Endodermal cell (in vitro differentiated cells): Measurements from ENCODE around the gene DNMT3A. TPM values are rescaled to one million over a fixed set of nuclear protein-coding genes. Genes with fewer than 3 reads are reported as not detected.

Experiments
- DNase-seq: peaks from one replicate; pipeline ENCODE4 v3.0.0-alpha.2; 2017
- H3K27ac ChIP-seq: 2 replicates; pipeline ENCODE4 v1.5.1; 2013; ENCODE audit warnings: mild to moderate bottlenecking, low read depth, low read length, moderate library complexity
- H3K27me3 ChIP-seq: 2 replicates; pipeline ENCODE4 v1.6.1; 2013; ENCODE audit warnings: mild to moderate bottlenecking, low read length, moderate library complexity; ENCODE audit not compliant: insufficient read depth, control insufficient read depth, poor library complexity, severe bottlenecking
- H3K36me3 ChIP-seq: 2 replicates; pipeline ENCODE4 v1.7.0; 2013; ENCODE audit warnings: mild to moderate bottlenecking, low read length, moderate library complexity; ENCODE audit not compliant: control insufficient read depth, insufficient read depth
- H3K4me1 ChIP-seq: one replicate; pipeline ENCODE4 v1.7.0; 2013; ENCODE audit warnings: low read length; ENCODE audit not compliant: control insufficient read depth, insufficient read depth
- H3K4me3 ChIP-seq: 2 replicates; pipeline ENCODE4 v1.5.1; 2013; ENCODE audit warnings: mild to moderate bottlenecking, low read length, moderate library complexity
- H3K9ac ChIP-seq: 2 replicates; pipeline ENCODE4 v1.6.1; 2013; ENCODE audit warnings: mild to moderate bottlenecking, low read length, moderate library complexity; ENCODE audit not compliant: poor library complexity, severe bottlenecking; ENCODE audit errors: extremely low read depth
- H3K9me3 ChIP-seq: 2 replicates; pipeline ENCODE4 v1.6.1; 2013; ENCODE audit warnings: mild to moderate bottlenecking, low read length, moderate library complexity; ENCODE audit not compliant: control insufficient read depth
- H3K27ac Mint-ChIP-seq: 2 replicates; pipeline ENCODE4 v1.8.0; 2020; ENCODE audit warnings: mixed read lengths
- H3K27me3 Mint-ChIP-seq: 2 replicates; pipeline ENCODE4 v1.8.0; 2021; ENCODE audit warnings: mild to moderate bottlenecking, mixed read lengths; ENCODE audit not compliant: insufficient read depth
- H3K36me3 Mint-ChIP-seq: 2 replicates; pipeline ENCODE4 v1.8.0; 2020; ENCODE audit warnings: low read depth, mixed read lengths
- H3K4me1 Mint-ChIP-seq: 2 replicates; pipeline ENCODE4 v1.8.0; 2020; ENCODE audit warnings: mixed read lengths
- H3K4me3 Mint-ChIP-seq: 2 replicates; pipeline ENCODE4 v1.8.0; 2020; ENCODE audit warnings: mild to moderate bottlenecking, moderate library complexity, mixed read lengths
- H3K9me3 Mint-ChIP-seq: 2 replicates; pipeline ENCODE4 v1.8.0; 2020; ENCODE audit warnings: mild to moderate bottlenecking, mixed read lengths
- CTCF ChIP-seq: fragments of 200-600 bp; sonication (generic); conservative IDR thresholded peaks from 2 replicates; pipeline ENCODE4 v1.5.0; 2021; ENCODE audit warnings: antibody characterized with exemption, mild to moderate bottlenecking
- whole genome bisulfite sequencing, 2 experiments: methylation state at CpG; one replicate each; pipeline versions ENCODE4 v1.1.5 to v1.1.7; 2013; ENCODE audit warnings: missing lambda C conversion rate in 2 of 2, mixed read lengths in 1 of 2; ENCODE audit not compliant: insufficient coverage in 1 of 2, insufficient read length in 1 of 2; 5-methylcytosine and 5-hydroxymethylcytosine counted together
- total RNA-seq, 2 donors: library from RNA; stranded (reverse); fragmentation: NEBNext Ultra II Directional in 1 of 2; extraction: Animal tissue kit (Norgen Biotek cat#: 25700) in 1 of 2; gene quantifications; 2 replicates in 1 of 2; 3 replicates in 1 of 2; pipeline ENCODE4 v1.2.1, GENCODE V29; 2021

The DNMT3A gene
- total RNA-seq, 2 donors from 2014 or later, result 124 to 139 TPM

- Histone ChIP-seq H3K27ac (no peak overlapping the region), H3K27me3 (no peaks in the 10 kb centered on the region), H3K36me3 (no peaks in the 10 kb centered on the region), H3K9ac (no peak overlapping the region), H3K4me1 (peaks cover 10% of the 10 kb centered on the region), H3K9me3 (no peaks in the 10 kb centered on the region), H3K4me3 (no peak overlapping the region)
- Mint-ChIP-seq H3K4me1 (peaks cover 12% of the 10 kb centered on the region), H3K27me3 (no peaks in the 10 kb centered on the region), H3K4me3 (no peak overlapping the region), H3K36me3 (no peaks in the 10 kb centered on the region), H3K27ac (no peak overlapping the region), H3K9me3 (no peaks in the 10 kb centered on the region)
- no peak for TF ChIP-seq CTCF
- DNase-seq, result no peak
- WGBS, 2 experiments, result 92 to 98% methylated on average over 6 to 8 of the region's 8 CpGs
Measured at GRCh38 chr2:25334482-25334881, 7.2 kb downstream of the DNMT3A start.

GRCh38 chr2:25333981-25334380 lies 7.7 kb downstream of the DNMT3A start:
- H3K4me1 Mint-ChIP-seq, result peaks cover 12% of the 10 kb centered on the region
- WGBS, 2 experiments, result 89 to 90% methylated on average over 4 of the region's 4 CpGs
- H3K27ac Mint-ChIP-seq, result no peak overlapping the region
- H3K36me3 Mint-ChIP-seq, result no peaks in the 10 kb centered on the region
- H3K4me1 ChIP-seq, result peaks cover 10% of the 10 kb centered on the region
- TF ChIP-seq CTCF, result no peak
- H3K36me3 ChIP-seq, result no peaks in the 10 kb centered on the region
- H3K4me3 Mint-ChIP-seq, result no peak overlapping the region
- H3K27ac ChIP-seq, result no peak overlapping the region
- no peaks in the 10 kb centered on the region for H3K9me3 ChIP-seq
- no peaks in the 10 kb centered on the region for H3K27me3 ChIP-seq
- H3K9me3 Mint-ChIP-seq, result no peaks in the 10 kb centered on the region
- no peak overlapping the region for H3K9ac ChIP-seq
- H3K4me3 ChIP-seq, result no peak overlapping the region
- no peaks in the 10 kb centered on the region for H3K27me3 Mint-ChIP-seq
- DNase-seq, result no peak

DNA sequence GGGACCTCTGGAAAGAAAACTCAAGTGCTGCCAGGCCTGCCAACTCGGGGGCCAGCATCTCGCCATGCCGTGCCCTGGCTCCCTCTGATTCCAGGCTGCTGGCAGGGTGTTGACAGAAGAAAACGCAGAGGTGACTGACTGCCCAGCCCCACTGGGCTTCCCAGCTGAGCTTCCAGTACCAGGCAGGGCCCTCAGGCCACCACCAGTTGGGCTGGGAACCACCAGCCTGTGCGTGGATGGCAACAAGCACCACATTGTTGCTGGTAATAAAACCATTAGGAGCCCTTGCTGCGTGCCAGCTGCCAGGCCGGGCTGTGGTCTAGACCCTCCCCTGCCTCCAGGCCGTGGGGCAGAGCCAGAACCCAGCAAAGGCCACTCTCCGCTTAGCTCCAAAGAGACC lies 9.2 kb downstream of the DNMT3A start:
- no peaks in the 10 kb centered on the region for H3K9me3 Mint-ChIP-seq
- H3K4me1 Mint-ChIP-seq, result peaks cover 12% of the 10 kb centered on the region
- H3K36me3 ChIP-seq, result no peaks in the 10 kb centered on the region
- no peak for DNase-seq
- H3K9me3 ChIP-seq, result no peaks in the 10 kb centered on the region
- H3K4me1 ChIP-seq, result peaks cover 10% of the 10 kb centered on the region
- H3K27ac Mint-ChIP-seq, result no peak overlapping the region
- H3K27ac ChIP-seq, result no peak overlapping the region
- no peak overlapping the region for H3K9ac ChIP-seq
- no peak overlapping the region for H3K4me3 ChIP-seq
- H3K27me3 Mint-ChIP-seq, result no peaks in the 10 kb centered on the region
- WGBS, 2 experiments, result 92 to 95% methylated on average over 4 to 9 of the region's 9 CpGs
- H3K27me3 ChIP-seq, result no peaks in the 10 kb centered on the region
- no peak for TF ChIP-seq CTCF
- H3K4me3 Mint-ChIP-seq, result no peak overlapping the region
- H3K36me3 Mint-ChIP-seq, result peaks cover 3% of the 10 kb centered on the region
